ENCODE measurements around the gene SEMA6D. TPM values are rescaled to one million over a fixed set of nuclear protein-coding genes. Genes with fewer than 3 reads are reported as not detected.

SEMA6D gene
- total RNA-seq, 1 experiment from 2014 or later: 15.8 TPM

GRCh38 chr15:47743385-47743784 lies 26.1 kb downstream of the SEMA6D start:
- Histone ChIP-seq H3K4ac (ENCODE audit: low read depth, low read length) (no peak overlapping the region), H4K5ac (ENCODE audit: insufficient read length, low read depth, low read length) (no peak overlapping the region), H2AK5ac (ENCODE audit: insufficient read length, low read length) (no peak overlapping the region), H2BK12ac (ENCODE audit: insufficient read length, low read depth, low read length) (no peak overlapping the region), H3K79me1 (ENCODE audit: insufficient read depth, low read depth, low read length, poor library complexity, severe bottlenecking) (no peaks in the 10 kb centered on the region), H2AFZ (ENCODE audit: low read length) (no peak overlapping the region), H3K27me3 (ENCODE audit: insufficient read depth, low read length) (peaks cover 8% of the 10 kb centered on the region), H3K23ac (ENCODE audit: insufficient read length, low read depth, low read length) (no peak overlapping the region), H2BK15ac (ENCODE audit: low read depth, low read length) (no peak overlapping the region), H3K4me2 (ENCODE audit: insufficient read depth, insufficient read length, low read length) (no peak overlapping the region), H4K8ac (replicated peaks; ENCODE audit: insufficient read length, low read depth, low read length) (no peak overlapping the region), H3K27ac (ENCODE audit: insufficient read length, low read depth, low read length) (no peak overlapping the region), H2BK120ac (ENCODE audit: low read depth, low read length, poor library complexity, severe bottlenecking) (no peak overlapping the region), H3K9me3 (ENCODE audit: control insufficient read depth, low read depth, low read length) (no peaks in the 10 kb centered on the region), H3K56ac (ENCODE audit: insufficient read length, low read depth, low read length) (no peak overlapping the region), H3K79me2 (ENCODE audit: insufficient read depth, low read length) (no peaks in the 10 kb centered on the region), H3K4me1 (ENCODE audit: insufficient read depth, low read length) (peaks cover 9% of the 10 kb centered on the region; the same call in 1 of the 2 replicates), H3K9ac (ENCODE audit: extremely low read depth, insufficient read length, low read length) (no peak overlapping the region), H2BK5ac (ENCODE audit: insufficient read length, low read length) (no peak overlapping the region), H3K18ac (ENCODE audit: insufficient read length, low read depth, low read length) (no peak overlapping the region), H3K14ac (ENCODE audit: insufficient read depth, low read length) (no peak overlapping the region), H4K20me1 (ENCODE audit: control insufficient read depth, insufficient read depth, insufficient read length) (no peaks in the 10 kb centered on the region), H3T11ph (ENCODE audit: low read length) (no peak overlapping the region), H4K91ac (ENCODE audit: insufficient read length, low read depth, low read length) (no peak overlapping the region), H3K23me2 (ENCODE audit: insufficient read length, low read depth, low read length, poor library complexity, severe bottlenecking) (no peaks in the 10 kb centered on the region), H2BK20ac (ENCODE audit: low read depth, low read length, poor library complexity, severe bottlenecking) (no peak overlapping the region)
- Mint-ChIP-seq H3K27ac (no peak overlapping the region), H3K27me3 (ENCODE audit: low read depth) (peaks cover 38% of the 10 kb centered on the region), H3K4me3 (no peak overlapping the region), H3K4me1 (peaks cover 43 to 50% of the 10 kb centered on the region in 2 experiments), H3K9me3 (no peaks in the 10 kb centered on the region; a peak in 1 of 5 replicates), H3K36me3 (ENCODE audit: insufficient read depth in 1 of 3, low read depth in 3 of 3) (peaks cover 0 to 12% (median 7%) of the 10 kb centered on the region in 3 experiments; a peak in 4 of 7 replicates)
- no peak for DNase-seq
- no peak for TF ChIP-seq CTCF (conservative IDR thresholded peaks at IDR 0.05)
- no CpG with 5 or more reads among the region's 6 CpGs for whole genome bisulfite sequencing (ENCODE audit: extremely low coverage, insufficient read length, low lambda C conversion rate)

All from H9 (cell line).